ENCODE data around the gene ADGRL3. TPM values are rescaled to one million over a fixed set of nuclear protein-coding genes. Genes with fewer than 3 reads are reported as not detected.

ADGRL3 gene
- polyA plus RNA-seq, 1 experiment = 0.35 TPM

DNA sequence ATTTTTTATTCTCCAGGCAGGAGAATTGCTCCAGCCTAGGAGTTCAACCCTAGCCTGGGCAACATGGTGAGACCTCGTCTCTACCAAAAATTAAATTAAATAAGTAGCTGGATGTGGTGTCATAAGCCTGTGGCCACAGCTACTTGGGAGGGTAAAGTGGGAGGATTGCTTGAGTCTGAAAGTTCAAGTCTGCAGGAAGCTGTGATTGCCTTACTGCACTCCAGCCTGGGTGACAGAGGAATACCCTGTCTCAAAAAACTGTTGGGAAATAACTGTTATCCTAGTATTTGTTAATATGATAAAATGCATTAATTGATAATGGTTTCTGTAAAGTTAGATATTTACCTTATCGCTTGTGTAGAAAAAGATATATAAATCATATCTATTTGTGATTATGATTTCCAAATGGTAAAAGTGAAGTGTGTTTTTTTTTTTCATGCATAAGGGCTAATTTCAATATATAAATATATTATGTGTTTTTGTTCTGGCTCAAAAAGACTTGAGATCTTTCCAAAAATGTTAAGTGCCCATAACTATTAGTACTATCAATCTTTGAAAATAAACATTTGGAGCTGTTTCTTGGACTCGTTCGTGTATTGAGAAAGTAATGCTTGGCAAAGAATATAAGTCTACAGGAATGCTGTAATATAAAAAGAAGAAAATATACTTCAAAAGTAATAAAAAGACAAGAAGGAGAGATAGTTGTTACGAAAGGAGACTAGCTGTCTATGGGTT, 396.6 kb downstream of the ADGRL3 start:
- CTCF ChIA-PET = no interaction called here
- TF ChIP-seq, protein P1, sequence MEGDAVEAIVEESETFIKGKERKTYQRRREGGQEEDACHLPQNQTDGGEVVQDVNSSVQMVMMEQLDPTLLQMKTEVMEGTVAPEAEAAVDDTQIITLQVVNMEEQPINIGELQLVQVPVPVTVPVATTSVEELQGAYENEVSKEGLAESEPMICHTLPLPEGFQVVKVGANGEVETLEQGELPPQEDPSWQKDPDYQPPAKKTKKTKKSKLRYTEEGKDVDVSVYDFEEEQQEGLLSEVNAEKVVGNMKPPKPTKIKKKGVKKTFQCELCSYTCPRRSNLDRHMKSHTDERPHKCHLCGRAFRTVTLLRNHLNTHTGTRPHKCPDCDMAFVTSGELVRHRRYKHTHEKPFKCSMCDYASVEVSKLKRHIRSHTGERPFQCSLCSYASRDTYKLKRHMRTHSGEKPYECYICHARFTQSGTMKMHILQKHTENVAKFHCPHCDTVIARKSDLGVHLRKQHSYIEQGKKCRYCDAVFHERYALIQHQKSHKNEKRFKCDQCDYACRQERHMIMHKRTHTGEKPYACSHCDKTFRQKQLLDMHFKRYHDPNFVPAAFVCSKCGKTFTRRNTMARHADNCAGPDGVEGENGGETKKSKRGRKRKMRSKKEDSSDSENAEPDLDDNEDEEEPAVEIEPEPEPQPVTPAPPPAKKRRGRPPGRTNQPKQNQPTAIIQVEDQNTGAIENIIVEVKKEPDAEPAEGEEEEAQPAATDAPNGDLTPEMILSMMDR (IDR thresholded peaks at IDR 0.05; ENCODE audit: low read depth, low read length) = no peak
- DNase-seq (ENCODE audit: low read depth, low spot score) = no peak
- Histone ChIP-seq H3K9me3 (ENCODE audit: control insufficient read depth, insufficient read depth, low read length) (no peaks in the 10 kb centered on the region), H3K27me3 (ENCODE audit: control insufficient read depth, insufficient read depth, low read length) (no peaks in the 10 kb centered on the region), H3K27ac (ENCODE audit: low read depth, low read length) (no peak overlapping the region), H3K4me3 (ENCODE audit: low read depth, low read length) (no peak overlapping the region)
- POLR2A ChIA-PET = no interaction called here

DNA sequence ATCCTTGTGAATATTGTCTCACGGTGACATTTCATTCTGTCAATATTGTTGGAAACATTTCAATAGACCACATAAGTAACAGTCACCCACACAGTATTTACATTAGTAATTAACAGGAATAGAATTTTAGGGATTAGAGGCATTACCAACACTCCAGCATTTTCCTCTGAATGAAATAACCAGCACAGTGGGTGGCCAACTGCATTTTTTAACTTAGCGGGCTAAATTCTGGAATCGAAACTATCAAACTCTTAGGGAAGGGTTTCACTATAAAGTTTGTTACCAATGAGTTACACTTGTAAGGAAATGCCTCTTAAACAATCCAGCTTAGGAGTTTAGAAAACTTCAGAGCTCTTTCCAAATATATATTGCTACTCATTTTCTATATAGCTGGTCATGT, 403.0 kb downstream of the ADGRL3 start:
- no peak overlapping the region for H3K4me3 ChIP-seq (ENCODE audit: low read depth, low read length)
- H3K27ac ChIP-seq (ENCODE audit: low read depth, low read length) = no peak overlapping the region
- H3K9me3 ChIP-seq (ENCODE audit: control insufficient read depth, insufficient read depth, low read length) = no peaks in the 10 kb centered on the region
- ChIA-PET CTCF (no interaction called here), POLR2A (no interaction called here)
- TF ChIP-seq, protein P1 (IDR thresholded peaks at IDR 0.05; ENCODE audit: low read depth, low read length) = no peak
- DNase-seq (ENCODE audit: low read depth, low spot score) = no peak
- no peaks in the 10 kb centered on the region for H3K27me3 ChIP-seq (ENCODE audit: control insufficient read depth, insufficient read depth, low read length)

DNA sequence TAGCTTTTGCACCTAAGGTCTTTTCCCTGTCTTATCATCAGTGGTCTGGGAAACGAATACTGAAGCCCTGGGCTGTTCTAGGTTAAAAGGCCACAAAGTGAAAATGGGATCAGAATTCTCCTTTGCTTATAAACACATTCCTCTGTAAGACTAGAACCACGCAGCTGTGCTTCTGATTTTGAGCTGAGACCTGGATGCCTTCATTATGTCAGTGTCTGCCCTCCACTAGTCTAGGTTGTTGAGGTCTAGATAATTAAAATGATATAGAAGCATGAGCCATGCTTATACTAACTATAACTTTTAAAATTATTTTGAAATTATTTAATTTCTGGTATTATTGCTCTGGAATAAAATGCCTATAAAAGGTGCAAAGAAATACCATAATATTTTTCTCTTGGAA, 403.9 kb downstream of the ADGRL3 start:
- H3K27ac ChIP-seq (ENCODE audit: low read depth, low read length) = no peak overlapping the region
- ChIA-PET CTCF (no interaction called here), POLR2A (no interaction called here)
- H3K27me3 ChIP-seq (ENCODE audit: control insufficient read depth, insufficient read depth, low read length) = no peaks in the 10 kb centered on the region
- no peaks in the 10 kb centered on the region for H3K9me3 ChIP-seq (ENCODE audit: control insufficient read depth, insufficient read depth, low read length)
- no peak for DNase-seq (ENCODE audit: low read depth, low spot score)
- no peak overlapping the region for H3K4me3 ChIP-seq (ENCODE audit: low read depth, low read length)
- TF ChIP-seq, protein P1 (IDR thresholded peaks at IDR 0.05; ENCODE audit: low read depth, low read length) = no peak

GRCh38 chr4:61605984-61606383, 405.9 kb downstream of the ADGRL3 start:
- CTCF ChIA-PET = no interaction called here
- no peak overlapping the region for H3K4me3 ChIP-seq (ENCODE audit: low read depth, low read length)
- POLR2A ChIA-PET = no interaction called here
- TF ChIP-seq, protein P1 (IDR thresholded peaks at IDR 0.05; ENCODE audit: low read depth, low read length) = no peak
- no peak overlapping the region for H3K27ac ChIP-seq (ENCODE audit: low read depth, low read length)
- H3K9me3 ChIP-seq (ENCODE audit: control insufficient read depth, insufficient read depth, low read length) = no peaks in the 10 kb centered on the region
- H3K27me3 ChIP-seq (ENCODE audit: control insufficient read depth, insufficient read depth, low read length) = no peaks in the 10 kb centered on the region
- DNase-seq (ENCODE audit: low read depth, low spot score) = no peak

- ChIA-PET CTCF (no interaction called here), POLR2A (no interaction called here)
- H3K4me3 ChIP-seq (ENCODE audit: low read depth, low read length) = no peak overlapping the region
- no peak overlapping the region for H3K27ac ChIP-seq (ENCODE audit: low read depth, low read length)
- no peaks in the 10 kb centered on the region for H3K27me3 ChIP-seq (ENCODE audit: control insufficient read depth, insufficient read depth, low read length)
- TF ChIP-seq, protein P1 (IDR thresholded peaks at IDR 0.05; ENCODE audit: low read depth, low read length) = no peak
- DNase-seq (ENCODE audit: low read depth, low spot score) = no peak
- no peaks in the 10 kb centered on the region for H3K9me3 ChIP-seq (ENCODE audit: control insufficient read depth, insufficient read depth, low read length)
Observed at GRCh38 chr4:61614231-61614630, 414.1 kb downstream of the ADGRL3 start.
